HG02870 (cell line): Measurements from ENCODE around the gene RSPH6A.
"Not testable (repeated sequence)": the region's sequence is repeated elsewhere in the genome, so short reads cannot be mapped to it uniquely, and the experiment has no call there.

Source experiments
- ATAC-seq: cut with Tn5 transposase; IDR thresholded peaks from one replicate; pipeline ENCODE4 v1.9.1; 2021; ENCODE audit warnings: mild to moderate bottlenecking, moderate library complexity; ENCODE audit not compliant: unreplicated experiment

RSPH6A gene

DNA sequence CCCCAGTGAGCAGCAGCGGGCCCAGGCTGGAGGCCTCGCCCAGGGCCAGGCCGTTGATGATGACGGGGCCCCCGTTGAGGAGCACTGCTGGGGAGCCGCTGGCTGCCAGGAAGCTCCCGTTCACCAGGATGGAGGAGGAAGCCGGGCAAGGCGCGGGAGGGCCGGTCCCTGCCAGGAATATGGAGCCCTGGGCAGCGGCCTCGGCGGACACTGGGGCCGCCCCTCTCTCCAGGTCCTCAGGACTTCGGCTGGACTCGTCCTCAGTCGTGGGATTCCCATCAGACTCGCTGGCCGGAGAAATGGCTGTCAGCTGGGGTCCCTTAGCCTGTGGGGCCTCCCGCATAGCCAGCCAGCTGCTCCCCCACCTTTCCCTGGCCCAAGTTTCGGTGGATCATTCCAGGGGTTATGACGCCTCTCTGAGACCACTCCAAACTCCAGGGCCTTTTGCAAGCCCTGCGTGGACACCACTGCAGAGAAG is 48.2 kb downstream of the RSPH6A start:
- ATAC-seq = no peak

DNA sequence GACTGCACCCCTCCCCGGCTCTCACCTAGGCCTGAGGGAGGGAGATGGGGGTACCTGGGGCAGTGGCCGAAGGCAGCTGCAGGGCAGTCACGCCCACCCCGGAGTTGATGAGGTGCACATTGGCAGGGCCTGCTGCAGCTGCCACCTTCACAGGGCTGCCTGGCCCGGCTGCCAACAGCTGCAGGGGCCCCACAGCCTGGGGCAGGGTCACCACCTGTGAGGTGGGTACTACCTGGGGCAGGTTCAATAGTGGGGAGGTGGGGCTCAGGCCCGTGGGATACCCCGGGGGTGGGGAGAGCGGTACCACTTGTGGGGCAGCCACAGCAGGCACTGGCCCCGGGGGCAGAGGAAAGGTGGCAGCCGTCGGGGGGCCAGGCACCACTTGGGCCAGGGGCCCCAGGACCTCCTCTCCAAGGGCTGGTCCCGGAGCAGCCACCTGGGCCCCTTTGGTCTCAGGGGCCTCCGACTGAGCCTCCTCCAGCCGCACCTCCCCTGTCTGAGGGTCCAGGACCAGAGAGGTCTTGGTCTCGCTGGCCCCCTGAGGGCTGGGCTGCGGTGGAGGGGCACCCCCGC is 48.7 kb downstream of the RSPH6A start:
- no peak for ATAC-seq

DNA sequence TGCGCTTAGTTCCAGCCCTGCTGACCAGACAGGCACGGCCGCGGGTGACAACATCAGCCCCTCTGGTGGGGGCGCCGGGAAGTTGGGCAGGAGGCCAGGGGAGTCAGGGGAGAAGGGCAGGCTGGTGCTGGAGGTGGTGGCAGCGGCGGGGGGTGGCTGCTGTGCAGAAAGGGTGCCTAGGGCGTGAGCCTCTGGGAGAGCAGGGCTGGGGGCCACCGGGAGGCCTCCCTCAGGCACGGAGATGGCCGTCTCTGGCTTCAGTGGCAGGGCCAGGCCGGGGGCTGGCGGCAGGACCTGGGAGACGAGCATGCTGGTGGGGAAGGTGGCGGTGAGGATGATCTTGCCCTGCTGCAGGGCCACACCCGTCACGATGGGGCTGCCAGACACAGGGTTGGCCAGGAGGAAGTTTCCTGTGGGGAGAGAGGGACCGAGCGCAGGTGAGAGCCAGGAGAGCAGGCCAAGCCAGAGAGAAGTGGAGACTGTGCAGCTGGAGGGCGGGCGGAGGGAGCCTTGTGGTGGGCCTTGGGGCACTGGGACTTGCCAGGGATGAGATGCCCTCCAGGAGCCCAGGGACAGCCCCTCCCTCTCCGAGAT is 49.3 kb downstream of the RSPH6A start:
- no peak for ATAC-seq

DNA sequence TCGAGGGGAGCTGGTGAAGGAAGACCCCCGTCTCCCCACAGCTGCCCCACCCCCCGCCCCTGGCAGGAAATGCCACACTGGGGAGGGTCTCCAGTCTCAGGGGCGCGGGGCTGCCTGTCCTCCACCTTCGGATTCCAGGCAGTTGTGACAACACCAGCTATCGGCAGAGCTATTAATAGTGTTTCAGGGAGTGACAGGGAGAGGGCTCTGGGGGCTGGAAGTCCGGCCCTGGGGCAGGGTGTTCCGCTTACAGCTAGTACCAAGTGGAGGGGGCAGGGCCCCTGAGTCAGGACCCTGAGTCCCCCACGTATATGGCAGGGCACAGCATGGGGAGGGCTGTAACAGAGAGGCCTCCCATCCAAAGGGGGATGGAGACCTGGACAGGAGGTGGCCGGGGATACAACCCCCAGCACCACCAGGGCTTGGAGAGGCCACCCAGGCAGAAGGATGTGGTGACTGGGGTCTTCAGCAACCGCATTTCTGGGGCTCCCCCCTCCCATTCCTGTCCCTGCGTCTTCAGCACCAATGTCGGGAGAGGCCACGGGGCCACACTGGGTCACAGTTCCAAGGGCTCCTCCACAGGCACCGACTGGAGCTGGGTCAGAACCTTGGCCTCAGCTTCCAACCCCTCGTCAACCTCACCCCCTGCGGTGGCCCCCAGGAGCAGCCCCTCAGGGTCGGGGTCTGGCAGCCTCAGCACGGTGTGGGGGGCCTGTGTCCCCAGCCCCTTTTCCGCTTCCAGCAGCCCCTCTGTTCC is 50.0 kb downstream of the RSPH6A start:
- no peak for ATAC-seq

DNA sequence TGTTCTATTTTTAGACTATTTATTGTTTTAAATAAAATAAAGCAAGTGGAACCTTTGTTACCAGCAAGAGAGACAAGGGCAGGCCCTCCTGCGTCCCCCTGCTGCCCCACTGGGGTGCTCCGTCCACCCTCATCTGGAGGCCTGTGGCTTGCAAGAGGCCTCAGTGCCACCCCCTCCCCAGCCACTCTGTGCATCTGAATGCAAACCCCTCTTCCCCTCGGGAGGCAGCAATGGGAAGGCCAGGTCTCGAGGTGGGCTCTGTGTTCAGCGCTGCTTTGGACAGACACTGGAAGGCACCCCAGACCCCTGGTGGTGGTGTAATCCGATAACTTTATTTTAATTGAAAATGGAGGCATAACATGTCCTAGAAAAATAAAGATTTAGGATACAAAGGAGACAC is 50.6 kb downstream of the RSPH6A start:
- ATAC-seq = no peak

DNA sequence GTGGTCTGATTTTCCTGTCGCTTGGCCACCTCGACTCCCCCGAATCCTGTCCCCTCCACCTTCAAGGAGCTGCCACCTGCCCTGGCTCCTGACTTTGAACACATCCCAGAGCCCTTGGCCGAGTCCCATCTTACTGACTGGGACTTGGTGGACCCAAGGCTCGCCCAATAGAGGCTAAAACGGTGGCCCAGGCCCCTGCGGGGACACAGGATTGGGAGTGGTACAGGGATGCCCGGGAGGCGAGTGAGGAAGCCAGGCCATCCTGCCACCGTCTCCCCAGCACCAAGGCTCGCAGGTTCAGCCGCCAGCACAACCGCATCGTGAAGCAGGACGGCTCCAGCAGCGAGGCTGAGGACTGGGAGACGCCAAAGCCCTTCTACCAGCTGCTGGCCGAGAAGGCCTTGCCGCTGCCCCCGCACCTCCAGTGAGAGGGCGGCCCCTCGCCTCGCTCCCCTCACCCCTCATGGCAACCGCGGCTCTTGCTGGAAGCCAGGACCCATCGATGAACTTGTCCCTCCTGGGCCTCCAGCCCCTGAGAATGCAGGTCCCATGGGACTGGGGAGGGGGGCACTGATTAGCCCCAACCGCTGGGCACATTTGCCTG is 51.3 kb downstream of the RSPH6A start:
- ATAC-seq = no peak

DNA sequence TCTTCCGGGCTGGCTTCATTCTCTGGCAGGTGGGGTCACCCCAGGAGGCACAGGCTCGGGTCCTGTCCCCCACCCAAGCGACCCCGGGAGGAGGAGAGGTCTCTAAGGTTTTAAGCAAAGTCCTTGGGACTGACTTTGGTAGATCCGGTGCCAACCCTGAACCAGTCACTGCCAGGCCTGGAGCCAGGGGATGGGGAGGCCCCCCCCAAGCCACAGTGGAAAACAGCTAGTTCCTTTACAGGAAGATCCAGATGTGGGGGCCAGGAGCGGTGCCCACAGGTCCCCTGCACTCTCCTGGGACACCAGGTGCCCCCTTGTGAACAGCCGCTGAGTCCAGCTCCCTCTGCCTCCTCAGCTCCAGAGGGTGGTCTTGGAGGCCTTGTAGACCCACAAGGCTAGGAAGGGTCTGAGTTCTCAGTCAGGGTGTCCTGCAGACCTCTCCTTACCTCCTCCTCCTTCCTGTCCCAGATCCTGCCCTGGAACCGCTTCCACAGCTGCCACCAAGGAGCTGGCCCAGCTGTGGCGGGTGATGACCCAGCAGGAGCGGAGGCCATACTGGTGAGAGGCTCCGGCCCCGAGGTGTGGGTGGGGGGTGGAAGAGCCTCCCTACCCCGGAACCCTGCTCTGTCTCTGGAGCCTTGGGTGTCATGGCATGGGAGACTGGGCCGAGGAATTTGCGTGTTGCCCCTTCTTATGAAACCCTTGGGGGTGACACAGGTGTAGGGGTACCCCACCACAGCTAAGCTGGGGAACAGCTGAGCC is 52.1 kb downstream of the RSPH6A start:
- ATAC-seq = no peak

DNA sequence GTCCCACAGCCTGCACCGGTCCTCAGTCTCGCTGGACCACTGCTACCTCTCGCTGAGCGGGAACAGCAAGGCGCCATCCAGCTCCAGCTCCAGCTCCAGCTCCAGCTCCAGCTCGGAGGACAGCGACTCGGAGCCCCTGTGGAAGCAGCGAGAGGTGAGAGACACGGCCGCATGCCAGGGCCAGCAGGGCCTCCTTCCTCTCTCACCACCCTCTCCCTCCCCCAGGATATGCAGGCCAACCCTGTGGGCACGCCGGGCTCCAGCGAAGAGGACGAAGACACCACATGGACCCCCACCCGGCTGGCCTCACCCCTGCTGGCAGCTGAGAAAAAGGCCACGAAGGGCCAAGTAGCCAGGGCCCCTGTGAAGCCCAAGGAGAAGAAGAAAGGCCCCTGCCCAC is 53.4 kb downstream of the RSPH6A start:
- ATAC-seq = no peak

DNA sequence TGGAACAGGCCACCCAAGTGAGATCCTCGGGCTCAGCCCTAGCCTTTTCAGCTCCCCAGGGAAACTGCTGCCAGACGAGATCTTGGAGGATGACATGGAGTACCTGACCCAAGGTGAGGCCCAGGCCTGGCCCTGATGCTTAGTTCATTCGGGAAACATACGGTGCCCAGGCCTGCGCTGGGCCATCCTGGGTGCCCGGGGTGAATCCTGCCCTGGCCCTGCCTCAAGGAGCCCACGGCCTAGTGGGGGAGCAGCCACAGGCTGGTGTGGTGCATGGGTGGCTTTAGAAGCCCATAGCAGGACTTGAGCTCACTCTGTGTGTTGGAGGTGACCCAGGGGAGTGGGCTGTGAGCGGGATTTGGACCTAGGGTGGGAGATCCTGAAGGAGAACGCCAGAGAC is 56.2 kb downstream of the RSPH6A start:
- ATAC-seq = no peak

DNA sequence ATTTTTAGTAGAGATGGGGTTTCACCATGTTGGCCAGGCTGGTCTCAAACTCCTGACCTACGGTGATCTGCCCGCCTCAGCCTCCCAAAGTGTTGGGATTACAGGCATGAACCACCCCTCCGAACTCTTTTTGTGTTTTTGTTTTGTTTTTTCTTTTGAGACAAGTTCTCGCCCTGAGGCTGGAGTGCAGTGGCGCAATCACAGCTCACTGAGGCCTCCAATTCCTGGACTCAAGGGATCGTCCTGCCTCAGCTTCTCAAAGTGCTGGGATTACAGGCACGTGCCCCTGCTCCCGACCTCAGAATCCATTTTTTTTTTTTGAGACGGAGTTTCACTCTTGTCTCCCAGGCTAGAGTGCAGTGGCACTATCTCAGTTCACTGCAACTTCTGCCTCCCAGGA is 57.4 kb downstream of the RSPH6A start:
- no peak for ATAC-seq

DNA sequence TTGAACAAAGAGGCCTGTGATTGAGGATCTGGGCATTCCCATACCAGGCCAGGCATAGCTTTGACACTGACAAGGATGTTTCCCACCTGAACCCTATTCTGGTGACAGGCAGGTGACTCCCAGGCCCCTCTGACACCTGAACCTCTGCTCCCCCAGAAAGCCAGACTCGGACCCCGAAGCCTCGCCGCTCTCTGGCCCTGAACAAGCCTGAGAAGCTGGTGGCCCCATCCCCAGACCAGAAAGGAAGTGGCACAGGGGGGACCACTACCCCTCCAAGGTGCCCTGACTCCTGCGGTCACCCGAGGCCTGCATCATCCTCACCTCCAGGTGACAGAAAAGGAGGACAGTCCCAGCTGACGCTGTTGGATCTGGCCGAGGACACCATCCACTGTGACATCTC is 60.8 kb downstream of the RSPH6A start:
- ATAC-seq = no peak

DNA sequence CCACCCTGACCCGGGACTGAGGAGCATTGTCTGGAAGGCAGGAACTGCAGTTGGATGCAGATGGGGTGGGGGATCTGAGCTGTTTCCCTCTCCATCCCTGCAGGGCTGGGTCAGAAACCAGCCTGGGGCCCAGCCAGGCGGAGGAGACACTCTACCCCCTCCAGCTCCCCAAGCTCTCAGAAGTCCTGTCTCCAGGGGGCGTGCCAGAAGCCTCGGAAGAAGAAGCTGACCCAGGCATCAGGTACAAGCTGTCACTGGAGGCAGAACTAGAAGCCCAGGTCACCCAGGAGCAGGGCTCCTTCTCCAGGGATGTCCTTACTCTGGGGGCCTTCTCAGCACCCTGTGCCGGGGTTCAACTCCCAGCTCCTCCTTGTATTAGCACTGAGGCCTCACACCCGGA is 61.6 kb downstream of the RSPH6A start:
- ATAC-seq = no peak

DNA sequence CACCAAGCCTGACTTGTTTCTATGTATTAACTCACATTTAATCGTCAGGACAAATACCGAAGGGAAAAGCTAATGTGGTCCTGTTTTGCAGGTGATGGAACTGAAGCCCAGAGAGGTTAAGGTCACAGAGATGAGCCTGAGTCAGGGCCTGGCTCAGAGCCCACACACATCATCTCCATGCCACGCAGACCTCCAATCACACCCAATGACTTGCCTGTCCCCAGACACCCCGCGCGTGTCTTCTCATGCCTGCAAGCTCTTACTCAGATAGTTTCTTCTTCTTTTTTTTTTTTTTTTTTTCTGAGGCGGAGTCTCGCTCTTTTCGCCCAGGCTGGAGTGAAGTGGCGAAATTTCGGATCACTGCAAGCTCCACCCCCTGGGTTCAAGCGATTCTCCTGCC is 62.5 kb downstream of the RSPH6A start:
- ATAC-seq = no peak

DNA sequence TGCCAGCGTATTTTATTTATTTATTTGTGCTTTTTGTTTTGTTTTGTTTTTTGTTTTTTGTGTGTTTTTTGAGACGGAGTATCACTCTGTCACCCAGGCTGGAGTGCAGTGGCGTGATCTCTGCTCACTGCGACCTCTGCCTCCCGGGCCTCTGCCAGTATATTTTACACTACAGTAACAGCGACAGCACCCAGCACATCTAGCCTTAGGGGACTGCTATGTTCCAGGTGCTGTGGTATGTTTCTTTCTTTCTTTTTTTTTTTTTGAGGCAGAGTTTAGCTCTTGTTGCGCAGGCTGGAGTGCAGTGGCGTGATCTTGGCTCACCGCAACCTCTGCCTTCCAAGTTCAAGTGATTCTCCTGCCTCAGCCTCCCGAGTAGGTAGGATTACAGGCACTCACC is 63.6 kb downstream of the RSPH6A start:
- ATAC-seq = not testable (repeated sequence)

DNA sequence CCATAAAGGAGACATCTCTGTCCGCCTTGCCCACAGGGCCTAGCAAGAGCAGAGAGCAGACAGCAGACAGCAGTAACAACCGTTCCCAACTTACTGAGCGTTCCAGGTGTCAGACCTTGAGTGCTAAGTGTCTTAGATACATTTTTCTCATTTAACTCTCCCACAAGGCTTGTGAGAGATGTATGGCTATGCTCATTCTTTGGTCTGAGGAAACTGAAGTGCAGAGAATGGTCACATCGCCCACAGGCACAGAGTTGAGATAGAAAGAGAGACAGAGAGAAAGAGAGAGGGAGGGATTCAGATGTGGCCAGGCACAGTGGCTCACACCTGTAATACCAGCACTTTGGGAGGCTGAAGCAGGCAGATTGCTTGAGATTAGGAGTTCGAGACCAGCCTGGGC is 67.6 kb downstream of the RSPH6A start:
- ATAC-seq = no peak

DNA sequence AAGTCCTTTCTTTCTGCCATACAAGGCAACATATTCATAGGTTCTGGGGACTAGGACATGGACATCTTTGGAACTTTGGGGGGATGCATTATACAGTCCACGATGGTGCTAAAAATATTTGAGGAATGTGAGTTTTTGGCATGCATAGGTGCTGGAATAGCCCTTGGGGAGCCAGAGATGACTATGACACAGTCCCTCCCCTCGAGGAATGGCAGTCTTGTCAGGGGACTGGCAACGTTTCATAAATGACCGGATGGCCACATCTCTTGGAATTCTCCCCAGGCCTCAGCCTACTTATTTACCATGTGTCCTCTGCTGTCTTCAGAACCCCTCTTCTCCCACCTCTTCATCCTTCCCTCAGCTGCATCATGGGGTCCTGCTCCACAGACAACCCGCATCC is 68.2 kb downstream of the RSPH6A start:
- no peak for ATAC-seq
